Activated CD4-positive, alpha-beta T cell treated with anti-CD3 and anti-CD28 coated beads, Interleukin-2, amount 50 U/mL, for 4 hours (primary cell): ENCODE results near the gene ACAP3.
A peak's percentile ranks its signal among the peaks of the same experiment; 100 is the strongest.
"Not testable (repeated sequence)": the region's sequence is repeated elsewhere in the genome, so short reads cannot be mapped to it uniquely, and the experiment has no call there.

ENCODE experiments used
- DNase-seq, 2 experiments: peaks; one replicate each; pipeline ENCODE4 v3.0.0-alpha.2; 2020

ACAP3 gene

GRCh38 chr1:1329304-1330210 is 21.8 kb upstream of the ACAP3 start:
- no peak for DNase-seq

- no peak for DNase-seq
These were observed 20.5 kb upstream of the ACAP3 start for GRCh38 chr1:1328254-1328653.

- no peak for DNase-seq
These were observed 19.6 kb upstream of the ACAP3 start for GRCh38 chr1:1327291-1327690.

- no peak for DNase-seq
These were observed 18.4 kb upstream of the ACAP3 start for GRCh38 chr1:1326075-1326605.

- no peak for DNase-seq
These were observed 17.8 kb upstream of the ACAP3 start for GRCh38 chr1:1325288-1326074.

GRCh38 chr1:1324524-1325287 is 17.0 kb upstream of the ACAP3 start, which contains the start of the genes CPTP and INTS11:
Gene CPTP (plus strand): TSS chr1:1324802. CDS start chr1:1326911, 2,109 bp downstream.
Gene INTS11 (minus strand): TSS chr1:1324660. CDS start chr1:1324608, 52 bp downstream.
- DNase-seq, result peak; percentile 93 to 96

- DNase-seq, result no peak
These were observed 16.4 kb upstream of the ACAP3 start for GRCh38 chr1:1324084-1324523.

- no peak for DNase-seq
These were observed 15.2 kb upstream of the ACAP3 start for GRCh38 chr1:1322952-1323351.

- no peak for DNase-seq
These were observed 14.7 kb upstream of the ACAP3 start for GRCh38 chr1:1322418-1322817.

- DNase-seq, result no peak
These were observed 13.7 kb upstream of the ACAP3 start for GRCh38 chr1:1321477-1321876.

- no peak for DNase-seq
These were observed 13.1 kb upstream of the ACAP3 start for GRCh38 chr1:1320666-1321448.

- DNase-seq, result no peak
These were observed 11.9 kb upstream of the ACAP3 start for GRCh38 chr1:1319646-1319941.

- DNase-seq, result no peak
These were observed 11.3 kb upstream of the ACAP3 start for GRCh38 chr1:1318777-1319645.

GRCh38 chr1:1318131-1318652 is 10.5 kb upstream of the ACAP3 start:
- DNase-seq, result no peak

GRCh38 chr1:1317420-1317819 is 9.7 kb upstream of the ACAP3 start:
- DNase-seq, result no peak

- not testable (repeated sequence) for DNase-seq
These were observed 8.5 kb upstream of the ACAP3 start for GRCh38 chr1:1316199-1316598.

- DNase-seq, result no peak
These were observed 7.8 kb upstream of the ACAP3 start for GRCh38 chr1:1315435-1315954.

- DNase-seq, result no peak
These were observed 7.1 kb upstream of the ACAP3 start for GRCh38 chr1:1314678-1315335.

- no peak for DNase-seq
These were observed 6.5 kb upstream of the ACAP3 start for GRCh38 chr1:1314237-1314586.
